ENCODE measurements around the gene HIRIP3.
"Not testable (repeated sequence)": the region's sequence is repeated elsewhere in the genome, so short reads cannot be mapped to it uniquely, and the experiment has no call there.

Gene HIRIP3

GRCh38 chr16:29959821-29960220, 35.6 kb downstream of the HIRIP3 start:
- DNase-seq (ENCODE audit: low spot score): not testable (repeated sequence)

DNA sequence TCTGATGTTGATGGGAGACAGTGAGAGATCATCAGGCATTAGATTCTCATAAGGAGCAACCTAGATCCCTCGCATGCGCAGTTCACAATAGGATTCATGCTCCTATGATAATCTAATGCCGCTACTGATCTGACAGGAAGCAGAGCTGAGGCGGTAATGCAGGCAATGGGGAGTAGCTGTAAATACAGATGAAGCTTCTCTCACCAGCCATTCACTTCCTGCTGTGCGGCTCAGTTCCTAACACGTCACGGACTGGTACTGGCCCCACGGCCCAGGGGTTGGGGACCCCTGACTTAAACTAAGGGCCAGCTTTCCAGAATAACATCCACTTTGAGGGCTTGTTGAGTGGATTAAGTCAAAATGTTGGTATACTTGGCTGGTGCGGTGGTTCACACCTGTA, 36.1 kb downstream of the HIRIP3 start:
- no peak for DNase-seq (ENCODE audit: low spot score)

GRCh38 chr16:29958756-29959155, 36.7 kb downstream of the HIRIP3 start:
- no peak for DNase-seq (ENCODE audit: low spot score)

GRCh38 chr16:29951625-29952365, 43.6 kb downstream of the HIRIP3 start:
- DNase-seq (ENCODE audit: low spot score): no peak

DNA sequence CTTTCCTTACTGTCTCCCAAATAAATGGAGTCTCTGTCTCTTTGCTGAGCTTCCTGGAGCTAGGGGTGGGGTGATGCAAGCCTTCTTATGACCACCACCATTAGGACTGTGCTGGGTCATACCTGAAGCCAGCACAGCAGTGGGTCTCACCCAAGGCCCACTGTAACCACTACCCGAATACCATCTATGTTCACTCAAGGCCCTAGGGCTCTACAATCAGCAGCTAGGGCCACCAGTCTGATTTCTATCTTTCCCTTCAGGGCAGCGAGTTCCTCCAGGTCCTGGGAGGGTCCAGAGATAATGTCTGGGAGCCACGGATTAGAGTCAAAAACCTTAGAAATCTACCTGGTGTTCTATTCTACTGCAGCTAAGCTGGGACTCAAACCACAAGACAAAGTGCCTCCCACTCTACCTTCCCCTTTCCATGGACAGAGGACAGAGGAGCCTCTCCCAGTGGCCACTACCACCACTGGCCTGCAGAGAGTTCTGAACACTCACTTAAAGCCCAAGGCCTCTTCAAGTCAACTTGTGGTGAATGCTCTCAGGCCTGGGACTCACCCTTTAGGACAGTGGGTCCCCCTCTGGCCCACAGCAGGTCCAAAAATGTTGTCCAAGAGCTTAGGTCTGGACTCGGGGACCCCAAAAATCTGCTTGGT, 44.5 kb downstream of the HIRIP3 start:
- no peak for DNase-seq (ENCODE audit: low spot score)

- no peak for DNase-seq (ENCODE audit: low spot score)
Measured at GRCh38 chr16:29947897-29948296, 47.5 kb downstream of the HIRIP3 start.

- DNase-seq (ENCODE audit: low spot score): no peak
Measured at GRCh38 chr16:29943846-29944799, 51.3 kb downstream of the HIRIP3 start.
